HEK293 (cell line): ENCODE data around the gene DFFA.

ENCODE experiments used
- CTCF ChIA-PET: fragments of 350-600 bp; formaldehyde crosslinking; extraction: SDS; loops from one replicate; lab custom pipeline; 2021; ENCODE audit warnings: antibody characterized with exemption; lab: Yijun Ruan, JAX
- POLR2A ChIA-PET: fragments of 300-600 bp; formaldehyde crosslinking; extraction: SDS; loops from one replicate; lab custom pipeline; 2020; ENCODE audit warnings: antibody characterized with exemption, inconsistent platforms; lab: Yijun Ruan, JAX
- H3K27ac ChIP-seq: fragments of 200-500 bp; sonication (Bioruptor generic); 2 replicates; pipeline ENCODE4 v1.5.1; 2014; ENCODE audit warnings: low read depth, low read length, control low read depth, inconsistent platforms; ENCODE audit errors: extremely low read depth
- H3K36me3 ChIP-seq, 2 experiments: fragments of 200-500 bp in 1 of 2; sonication (Bioruptor generic) in 1 of 2; 1 replicate in 1 of 2; 2 replicates in 1 of 2; pipeline ENCODE4 v1.5.1; 2014 to 2017; ENCODE audit warnings: inconsistent platforms in 2 of 2, low read length in 2 of 2; ENCODE audit not compliant: control insufficient read depth in 2 of 2, insufficient read depth in 1 of 2
- H3K4me1 ChIP-seq: fragments of 200-500 bp; sonication (Bioruptor generic); 2 replicates; pipeline ENCODE4 v1.5.1; 2014; ENCODE audit warnings: mild to moderate bottlenecking, low read length, inconsistent platforms; ENCODE audit not compliant: control insufficient read depth, insufficient read depth
- H3K4me3 ChIP-seq: 2 replicates; pipeline ENCODE4 v1.5.1; 2011; ENCODE audit warnings: low read depth, mild to moderate bottlenecking, control low read depth, low read length, moderate library complexity
- H3K9me3 ChIP-seq: fragments of 200-500 bp; sonication (Bioruptor generic); 2 replicates; pipeline ENCODE4 v1.5.1; 2014; ENCODE audit warnings: low read depth, low read length, inconsistent platforms; ENCODE audit not compliant: control insufficient read depth, insufficient read depth
- FEZF1 ChIP-seq: fragments of 450-650 bp; formaldehyde crosslinking; IDR thresholded peaks from 2 replicates; pipeline ENCODE4 v1.5.1; 2016; ENCODE audit warnings: missing biosample characterization, missing genetic modification characterization
- GLIS2 ChIP-seq: fragments of 450-650 bp; formaldehyde crosslinking; IDR thresholded peaks from 2 replicates; pipeline ENCODE4 v1.5.1; 2016; ENCODE audit warnings: missing biosample characterization, missing genetic modification characterization
- INSM2 ChIP-seq: fragments of 450-650 bp; formaldehyde crosslinking; IDR thresholded peaks from 2 replicates; pipeline ENCODE4 v1.5.1; 2016; ENCODE audit warnings: missing biosample characterization, missing genetic modification characterization
- KLF10 ChIP-seq: fragments of 450-650 bp; IDR thresholded peaks from 2 replicates; pipeline ENCODE4 v1.5.1; 2018; ENCODE audit warnings: missing biosample characterization, mild to moderate bottlenecking, missing genetic modification characterization
- KLF9 ChIP-seq: fragments of 450-650 bp; formaldehyde crosslinking; IDR thresholded peaks from 2 replicates; pipeline ENCODE4 v1.5.1; 2016; ENCODE audit warnings: missing biosample characterization, missing genetic modification characterization, low read depth
- MEIS1 ChIP-seq: sonication (generic); formaldehyde crosslinking; IDR thresholded peaks from 2 replicates; pipeline ENCODE4 v1.8.1; 2022; ENCODE audit warnings: missing genetic modification reagents, mild to moderate bottlenecking, borderline replicate concordance
- PRDM4 ChIP-seq: fragments of 450-650 bp; formaldehyde crosslinking; IDR thresholded peaks from 2 replicates; pipeline ENCODE4 v1.5.1; 2017; ENCODE audit warnings: missing biosample characterization, missing genetic modification characterization
- TRIM28 ChIP-seq: IDR thresholded peaks from 2 replicates; pipeline ENCODE4 v1.6.1; 2011; ENCODE audit warnings: low read length, control low read depth, borderline replicate concordance
- ZBTB10 ChIP-seq: fragments of 450-650 bp; formaldehyde crosslinking; IDR thresholded peaks from 2 replicates; pipeline ENCODE4 v1.5.1; 2016; ENCODE audit warnings: missing biosample characterization, missing genetic modification characterization
- ZBTB17 ChIP-seq: fragments of 450-650 bp; formaldehyde crosslinking; IDR thresholded peaks from 2 replicates; pipeline ENCODE4 v1.5.1; 2016; ENCODE audit warnings: missing biosample characterization, missing genetic modification characterization
- ZBTB20 ChIP-seq: fragments of 450-650 bp; formaldehyde crosslinking; IDR thresholded peaks from 2 replicates; pipeline ENCODE4 v1.5.1; 2016; ENCODE audit warnings: missing biosample characterization, missing genetic modification characterization
- ZBTB48 ChIP-seq: fragments of 450-650 bp; formaldehyde crosslinking; IDR thresholded peaks from 2 replicates; pipeline ENCODE4 v1.5.1; 2016; ENCODE audit warnings: missing biosample characterization, missing genetic modification characterization
- ZFP3 ChIP-seq: fragments of 450-650 bp; formaldehyde crosslinking; IDR thresholded peaks from 2 replicates; pipeline ENCODE4 v1.5.1; 2016; ENCODE audit warnings: low read depth, missing biosample characterization, missing genetic modification characterization
- ZNF311 ChIP-seq: fragments of 450-650 bp; formaldehyde crosslinking; IDR thresholded peaks from 2 replicates; pipeline ENCODE4 v1.5.1; 2017; ENCODE audit warnings: missing biosample characterization, missing genetic modification characterization, borderline replicate concordance
- ZNF398 ChIP-seq: fragments of 450-650 bp; formaldehyde crosslinking; IDR thresholded peaks from 2 replicates; pipeline ENCODE4 v1.5.1; 2017; ENCODE audit warnings: missing biosample characterization, missing genetic modification characterization
- ZNF501 ChIP-seq: fragments of 450-650 bp; formaldehyde crosslinking; IDR thresholded peaks from 2 replicates; pipeline ENCODE4 v1.5.1; 2016; ENCODE audit warnings: missing biosample characterization, missing genetic modification characterization
- ZNF558 ChIP-seq: fragments of 450-650 bp; formaldehyde crosslinking; IDR thresholded peaks from 2 replicates; pipeline ENCODE4 v1.5.1; 2016; ENCODE audit warnings: missing biosample characterization, missing genetic modification characterization
- ZNF561 ChIP-seq: fragments of 450-650 bp; IDR thresholded peaks from 2 replicates; pipeline ENCODE4 v1.5.1; 2018; ENCODE audit warnings: missing biosample characterization, missing genetic modification characterization, borderline replicate concordance
- ZNF580 ChIP-seq: fragments of 450-650 bp; formaldehyde crosslinking; IDR thresholded peaks from 2 replicates; pipeline ENCODE4 v1.5.1; 2016; ENCODE audit warnings: missing biosample characterization, missing genetic modification characterization
- ZNF670 ChIP-seq: fragments of 450-650 bp; formaldehyde crosslinking; IDR thresholded peaks from 2 replicates; pipeline ENCODE4 v1.5.1; 2016; ENCODE audit warnings: missing biosample characterization, missing genetic modification characterization, low read depth
- ZSCAN4 ChIP-seq: fragments of 450-650 bp; formaldehyde crosslinking; IDR thresholded peaks from 2 replicates; pipeline ENCODE4 v1.5.1; 2017; ENCODE audit warnings: missing biosample characterization, missing genetic modification characterization
- ZXDB ChIP-seq: fragments of 450-650 bp; formaldehyde crosslinking; IDR thresholded peaks from 2 replicates; pipeline ENCODE4 v1.5.1; 2016; ENCODE audit warnings: missing biosample characterization, missing genetic modification characterization

The DFFA gene

GRCh38 chr1:10475510-10475909, 3.2 kb upstream of the DFFA start:
- peaks cover 0 to 8% of the 10 kb centered on the region in 2 experiments; a peak in 1 of 3 replicates for H3K36me3 ChIP-seq
- CTCF ChIA-PET = interaction anchor here (0.6 kb wide), 1 partner anchor 1168 kb away, joined by 3 read pairs; no protein-coding TSS in a partner anchor
- H3K4me3 ChIP-seq = peak overlapping the region; percentile 92
- 0 out of 2 replicates have a peak, but pooled peaks have one; percentile 3 for TF ChIP-seq GLIS2 (tag by site-specific recombination)
- no peak for TF ChIP-seq KLF9
- 0 out of 2 replicates have a peak, but pooled peaks have one; percentile 3 for TF ChIP-seq ZBTB48 (tag by site-specific recombination)
- H3K9me3 ChIP-seq = no peaks in the 10 kb centered on the region
- H3K4me1 ChIP-seq = no peaks in the 10 kb centered on the region
- POLR2A ChIA-PET = interaction anchor here (0.5 to 0.6 kb wide), 2 partner anchors 11 to 77 kb away, joined by 3 read pairs; partner anchors contain the start of gene PGD
- H3K27ac ChIP-seq = peak overlapping the region; percentile 68

GRCh38 chr1:10474613-10475507, 2.5 kb upstream of the DFFA start, which contains the start of gene PEX14:
TSS of gene PEX14 (plus strand) at chr1:10474950. CDS start at chr1:10474967, 17 bp downstream.
- CTCF ChIA-PET = interaction anchor here (0.6 to 1.0 kb wide), 2 partner anchors 45 to 1169 kb away, joined by 3 read pairs; no protein-coding TSS in a partner anchor
- POLR2A ChIA-PET = interaction anchor here (0.5 to 0.6 kb wide), 2 partner anchors 12 to 76 kb away, joined by 3 read pairs; partner anchors contain the start of gene PGD
- Histone ChIP-seq H3K4me1 (no peaks in the 10 kb centered on the region), H3K36me3 (peaks cover 0 to 13% of the 10 kb centered on the region in 2 experiments; a peak in 2 of 3 replicates), H3K4me3 (peak within 1 kb of the TSS; percentile 92), H3K9me3 (no peaks in the 10 kb centered on the region), H3K27ac (peak within 1 kb of the TSS; percentile 68)
- no peak for TF ChIP-seq ZSCAN4
- TF ChIP-seq ZNF580 (tag by site-specific recombination) = no peak
- no peak for TF ChIP-seq TRIM28
- TF ChIP-seq ZNF311 (tag by site-specific recombination) = no peak
- TF ChIP-seq ZNF561 (tag by site-specific recombination) = no peak; the same call in 1 of the 2 replicates
- TF ChIP-seq ZBTB10 (tag by site-specific recombination) = no peak
- no peak for TF ChIP-seq ZNF398 (tag by site-specific recombination)
- peak; percentile 97 for TF ChIP-seq ZBTB17 (tag by site-specific recombination)
- TF ChIP-seq ZNF558 = peak; percentile 38; the same call in 1 of the 2 replicates
- TF ChIP-seq ZBTB20 = peak; percentile 75
- no peak for TF ChIP-seq FEZF1 (tag by site-specific recombination)
- no peak for TF ChIP-seq KLF10
- TF ChIP-seq INSM2 (tag by site-specific recombination) = 0 out of 2 replicates have a peak, but pooled peaks have one; percentile 19
- TF ChIP-seq ZNF501 = 0 out of 2 replicates have a peak, but pooled peaks have one; percentile 29
- TF ChIP-seq ZXDB = peak; percentile 72
- no peak for TF ChIP-seq ZFP3
- no peak for TF ChIP-seq MEIS1
- 0 out of 2 replicates have a peak, but pooled peaks have one; percentile 29 for TF ChIP-seq PRDM4
- TF ChIP-seq ZNF670 (tag by site-specific recombination) = no peak
